HG03457 (cell line): ENCODE data around the gene PER1.

Source experiments
- ATAC-seq: cut with Tn5 transposase; IDR thresholded peaks from one replicate; pipeline ENCODE4 v1.9.1; 2021; ENCODE audit warnings: moderate number of reproducible peaks; ENCODE audit not compliant: unreplicated experiment

PER1 gene

GRCh38 chr17:8153525-8153956 lies 1.3 kb upstream of the PER1 start:
- ATAC-seq: no peak

GRCh38 chr17:8153031-8153451 lies 837 bp upstream of the PER1 start:
- no peak for ATAC-seq

GRCh38 chr17:8151641-8152111 lies 528 bp downstream of the PER1 start:
- no peak for ATAC-seq

DNA sequence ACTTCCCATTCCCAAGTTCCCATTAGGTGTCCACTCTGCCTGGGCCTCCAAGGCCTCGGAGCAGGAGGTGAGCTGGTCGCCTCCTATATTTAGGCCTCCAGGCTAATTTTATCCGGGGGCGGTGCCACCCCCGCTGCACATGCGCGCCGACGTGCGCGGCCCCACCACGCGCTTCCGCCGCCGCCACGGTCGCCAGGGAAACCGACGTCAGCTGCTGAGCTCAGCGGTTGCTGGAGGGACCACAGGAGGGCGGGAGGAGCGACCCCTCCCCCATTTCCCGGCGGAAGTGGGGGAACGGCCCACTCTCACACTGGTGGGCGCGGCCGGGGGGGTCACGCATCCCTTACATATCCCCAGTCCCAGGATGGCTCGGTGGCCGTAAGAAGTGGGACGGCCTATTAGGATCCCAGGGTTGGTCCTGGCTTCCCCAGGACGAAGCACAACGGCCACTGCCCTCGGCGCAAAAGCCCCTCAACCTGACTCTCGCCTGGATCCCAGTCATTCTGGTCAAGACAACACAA lies 1.0 kb downstream of the PER1 start:
- ATAC-seq: no peak

DNA sequence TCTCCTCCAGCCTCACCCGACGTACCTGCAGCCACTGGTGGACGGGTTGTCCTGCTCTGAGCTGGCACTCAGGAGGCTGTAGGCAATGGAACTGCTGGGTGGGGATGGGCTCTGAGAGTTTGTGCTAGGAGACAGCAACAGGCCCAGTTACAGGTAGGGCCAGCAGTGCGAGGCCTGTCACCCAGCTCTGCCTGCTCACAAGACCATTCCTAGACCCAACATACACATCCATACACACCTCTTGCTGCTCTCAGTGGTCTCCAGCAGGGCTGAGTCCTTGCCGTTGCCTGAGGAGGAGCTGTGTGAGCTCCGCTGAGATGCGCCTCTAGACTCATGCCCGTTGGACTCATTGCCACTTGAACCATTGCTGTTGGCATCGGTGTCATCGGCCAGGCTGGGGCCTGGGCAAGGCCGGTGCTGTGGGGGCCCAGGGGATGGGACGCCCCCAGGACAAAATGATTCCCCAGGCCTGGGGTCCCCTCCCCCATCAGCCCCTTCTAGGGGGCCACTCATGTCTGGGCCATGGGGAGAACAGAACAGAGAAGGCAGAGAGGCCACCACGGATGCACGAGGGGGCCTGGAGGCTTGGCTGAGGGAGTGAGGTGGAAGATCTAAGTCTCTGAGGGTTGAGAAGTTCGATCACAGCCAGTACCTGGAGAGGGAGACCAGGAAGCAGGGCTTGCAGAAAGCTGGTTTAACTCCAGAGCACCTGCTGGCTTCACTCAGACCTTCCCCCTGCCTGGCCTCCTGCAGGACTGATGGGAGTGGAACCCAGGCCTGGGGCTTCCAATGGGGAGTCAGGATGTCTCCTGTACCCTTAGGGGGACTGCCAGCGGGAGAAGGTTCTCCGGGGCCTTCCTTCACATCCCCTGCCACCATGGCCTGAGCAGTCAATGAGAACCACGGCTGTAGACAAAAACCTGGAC lies 1.7 kb downstream of the PER1 start:
- ATAC-seq: no peak

- ATAC-seq: no peak
Observed at GRCh38 chr17:8149419-8150193, 2.6 kb downstream of the PER1 start.

GRCh38 chr17:8148560-8148959 lies 3.6 kb downstream of the PER1 start:
- ATAC-seq: no peak

GRCh38 chr17:8147805-8148404 lies 4.3 kb downstream of the PER1 start:
- no peak for ATAC-seq

GRCh38 chr17:8147141-8147804 lies 4.9 kb downstream of the PER1 start:
- ATAC-seq: no peak

GRCh38 chr17:8146381-8147140 lies 5.6 kb downstream of the PER1 start:
- no peak for ATAC-seq

DNA sequence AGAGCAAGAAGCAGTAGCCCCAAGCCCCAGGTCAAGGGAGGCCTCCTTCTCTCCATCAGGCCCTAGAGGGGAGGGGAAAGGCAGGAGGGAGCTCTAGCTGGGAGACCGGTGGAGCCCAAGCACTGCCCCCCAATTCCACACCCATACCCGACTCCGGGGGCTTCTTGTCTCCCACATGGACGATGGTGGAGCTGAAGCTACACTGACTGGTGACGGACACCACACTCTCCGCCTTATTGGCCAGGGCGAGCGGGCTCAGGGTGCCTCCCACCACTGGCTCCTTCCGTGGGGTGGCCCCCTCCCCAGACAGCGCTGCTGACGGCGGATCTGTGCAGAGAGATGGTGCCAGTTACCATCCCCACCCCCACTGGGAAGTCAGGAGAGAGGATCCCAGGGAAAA lies 6.4 kb downstream of the PER1 start:
- no peak for ATAC-seq

DNA sequence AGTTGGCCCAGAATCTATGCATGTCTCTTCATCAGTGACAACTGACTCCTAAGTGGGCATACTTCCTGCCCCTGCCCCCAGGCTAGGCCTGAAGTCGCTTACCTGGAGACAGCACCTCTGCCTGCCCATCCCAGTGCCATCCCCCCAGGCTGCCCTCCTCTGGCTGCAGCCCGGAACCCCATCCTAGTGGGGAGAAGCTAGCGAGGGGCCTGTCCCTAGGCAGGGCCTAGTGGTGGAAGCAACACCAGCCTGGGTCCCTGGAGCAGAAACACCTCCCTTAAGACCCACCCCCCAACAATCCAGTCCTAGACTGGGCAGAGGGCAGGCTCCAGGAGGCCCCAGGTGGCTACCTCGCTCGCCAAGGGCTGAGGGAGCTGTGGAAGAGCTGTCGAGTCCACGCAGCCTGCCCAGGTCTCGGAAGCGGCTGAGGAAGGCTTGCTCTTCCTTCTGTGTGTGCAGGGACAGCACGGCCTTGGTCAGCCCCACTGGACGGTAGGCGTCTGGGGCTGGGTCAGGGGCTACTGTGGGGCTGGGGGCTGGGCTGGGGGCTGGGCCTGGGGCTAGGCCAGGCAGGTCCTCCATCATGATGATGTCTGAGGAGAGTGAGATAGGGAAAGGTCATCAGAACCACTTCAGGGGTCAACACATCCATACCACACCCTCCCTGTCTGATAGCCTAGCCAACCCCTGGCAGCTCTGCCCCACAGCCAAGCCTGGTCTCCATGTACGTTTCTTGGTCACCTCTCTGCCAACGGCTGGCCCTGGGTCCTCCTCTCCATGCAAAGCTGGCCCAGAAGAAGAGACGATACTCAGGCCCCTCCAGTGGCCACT lies 7.6 kb downstream of the PER1 start:
- ATAC-seq: no peak

- ATAC-seq: no peak
Observed at GRCh38 chr17:8143581-8144400, 8.4 kb downstream of the PER1 start.

DNA sequence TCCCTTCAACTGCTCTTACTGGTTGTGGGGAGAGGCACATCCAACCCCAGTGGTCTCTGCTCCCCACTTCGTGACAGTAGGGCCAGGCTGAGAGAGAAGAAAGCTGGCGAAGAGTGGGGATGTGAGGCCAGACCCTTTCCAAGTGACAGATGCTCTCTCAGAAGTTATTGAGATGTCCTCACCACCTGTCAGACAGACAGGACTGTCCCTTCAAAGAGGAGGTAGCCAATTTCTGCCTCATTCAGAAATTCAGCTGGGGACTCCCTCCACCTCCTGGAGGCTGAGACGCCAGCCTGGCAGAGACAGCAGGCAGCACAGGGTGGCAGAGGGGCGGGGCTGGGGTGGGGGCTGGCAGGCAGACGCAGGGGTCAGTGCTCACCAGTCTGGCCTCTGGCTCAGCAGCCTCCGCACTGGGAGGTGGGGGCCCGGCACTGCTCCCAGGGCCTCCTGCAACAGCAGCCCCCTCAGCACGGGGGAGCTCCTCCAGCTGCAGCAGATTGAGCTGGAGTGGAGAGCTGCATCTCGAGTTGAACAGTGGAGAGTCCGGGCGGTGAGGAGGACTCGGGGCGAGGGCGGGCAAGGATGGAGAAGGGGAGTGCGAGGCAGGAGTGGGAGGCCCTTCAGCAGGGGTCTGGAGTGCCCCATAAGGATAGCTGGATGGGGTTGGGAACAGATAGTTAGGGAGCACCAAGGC lies 9.2 kb downstream of the PER1 start:
- no peak for ATAC-seq

GRCh38 chr17:8142158-8142886 lies 9.9 kb downstream of the PER1 start:
- no peak for ATAC-seq

GRCh38 chr17:8141741-8142140 lies 10.5 kb downstream of the PER1 start:
- no peak for ATAC-seq

DNA sequence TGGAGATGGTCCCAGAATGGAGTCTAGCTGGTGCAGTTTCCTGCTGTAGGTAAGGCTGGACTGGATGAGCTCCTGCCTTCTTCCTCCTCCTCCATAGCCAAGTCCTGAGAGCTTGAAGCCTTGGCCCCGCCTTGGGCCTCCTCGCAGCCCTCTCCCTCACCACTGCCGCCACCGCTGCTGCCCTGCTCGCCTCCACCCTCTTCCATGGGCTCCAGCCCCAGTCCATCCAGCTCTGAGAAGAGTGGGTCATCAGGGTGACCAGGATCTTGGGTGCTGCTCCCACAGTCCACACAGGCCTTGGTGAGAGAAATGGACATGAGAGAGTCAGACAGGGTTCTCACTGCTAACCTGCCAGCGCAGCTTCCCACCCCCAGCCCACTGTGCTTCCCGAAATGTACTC lies 11.2 kb downstream of the PER1 start:
- no peak for ATAC-seq
